Nucleus accumbens (tissue), 56 donors: ENCODE measurements around the gene CLK3.

Experiments used
- DNase-seq, 56 donors: peaks; one replicate each; lab custom pipeline; 2025; lab: John Stamatoyannopoulos, UW

Gene CLK3

DNA sequence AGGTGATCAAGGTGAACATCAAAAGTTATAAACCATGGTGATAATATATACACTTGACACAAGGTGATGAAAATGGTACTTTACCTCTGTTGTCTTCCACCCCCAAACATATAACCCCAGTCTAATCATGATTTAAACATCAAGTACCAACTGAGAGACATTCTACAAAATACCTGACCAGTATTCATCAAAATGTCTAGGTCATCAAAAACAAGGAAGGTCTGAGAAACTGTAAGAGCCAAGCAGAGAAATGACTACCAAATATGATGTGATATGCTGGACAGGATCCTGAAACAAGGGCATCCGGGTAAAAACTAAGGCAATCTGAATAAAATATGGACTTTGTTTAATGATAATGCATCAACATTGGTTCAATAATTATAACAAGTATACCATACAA, 52.3 kb downstream of the CLK3 start:
- DNase-seq: no peak

- no peak for DNase-seq
Measured at GRCh38 chr15:74669627-74670026, 54.0 kb downstream of the CLK3 start.

DNA sequence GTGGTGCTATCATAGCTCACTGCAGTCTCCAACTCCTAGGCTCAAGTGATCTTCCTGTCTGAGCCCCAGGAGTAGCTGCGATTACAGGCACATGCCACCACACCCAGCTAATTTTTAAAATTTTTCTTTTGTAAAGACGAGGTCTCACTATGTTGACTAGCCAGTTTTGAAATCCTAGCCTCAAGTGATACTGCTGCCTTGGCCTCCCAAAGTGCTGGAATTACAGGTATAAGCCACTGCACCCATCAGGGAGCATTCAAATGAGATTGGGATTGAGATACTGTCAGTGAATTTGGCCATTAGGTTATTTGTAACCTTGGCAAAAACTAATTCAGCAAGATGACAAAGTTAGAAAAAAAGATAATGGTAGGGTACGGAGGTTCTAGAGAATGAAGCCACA, 58.5 kb downstream of the CLK3 start:
- DNase-seq: no peak

DNA sequence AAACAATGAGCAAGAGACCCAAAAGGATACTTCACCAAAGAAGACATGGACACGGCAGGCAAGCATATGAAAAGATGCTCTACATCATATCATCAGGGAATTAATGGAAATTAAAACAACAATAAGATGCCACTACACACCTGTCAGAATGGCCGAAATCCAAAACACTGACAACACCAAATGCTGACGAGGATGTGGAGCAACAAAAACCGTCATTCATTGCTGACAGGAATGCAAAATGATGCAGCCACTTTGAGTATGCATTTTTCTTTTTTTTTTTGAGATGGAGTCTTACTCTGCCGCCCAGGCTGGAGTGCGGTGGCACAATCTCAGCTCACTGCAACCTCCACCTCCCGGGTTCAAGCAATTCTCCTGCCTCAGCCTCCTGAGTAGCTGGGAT, 61.2 kb downstream of the CLK3 start:
- no peak for DNase-seq
